SHP77 (cell line): ENCODE measurements around the gene LHFPL5.

Experiments used
- DNase-seq, 2 experiments: peaks; one replicate each; lab custom pipeline; 2025; lab: John Stamatoyannopoulos, UW

The LHFPL5 gene

DNA sequence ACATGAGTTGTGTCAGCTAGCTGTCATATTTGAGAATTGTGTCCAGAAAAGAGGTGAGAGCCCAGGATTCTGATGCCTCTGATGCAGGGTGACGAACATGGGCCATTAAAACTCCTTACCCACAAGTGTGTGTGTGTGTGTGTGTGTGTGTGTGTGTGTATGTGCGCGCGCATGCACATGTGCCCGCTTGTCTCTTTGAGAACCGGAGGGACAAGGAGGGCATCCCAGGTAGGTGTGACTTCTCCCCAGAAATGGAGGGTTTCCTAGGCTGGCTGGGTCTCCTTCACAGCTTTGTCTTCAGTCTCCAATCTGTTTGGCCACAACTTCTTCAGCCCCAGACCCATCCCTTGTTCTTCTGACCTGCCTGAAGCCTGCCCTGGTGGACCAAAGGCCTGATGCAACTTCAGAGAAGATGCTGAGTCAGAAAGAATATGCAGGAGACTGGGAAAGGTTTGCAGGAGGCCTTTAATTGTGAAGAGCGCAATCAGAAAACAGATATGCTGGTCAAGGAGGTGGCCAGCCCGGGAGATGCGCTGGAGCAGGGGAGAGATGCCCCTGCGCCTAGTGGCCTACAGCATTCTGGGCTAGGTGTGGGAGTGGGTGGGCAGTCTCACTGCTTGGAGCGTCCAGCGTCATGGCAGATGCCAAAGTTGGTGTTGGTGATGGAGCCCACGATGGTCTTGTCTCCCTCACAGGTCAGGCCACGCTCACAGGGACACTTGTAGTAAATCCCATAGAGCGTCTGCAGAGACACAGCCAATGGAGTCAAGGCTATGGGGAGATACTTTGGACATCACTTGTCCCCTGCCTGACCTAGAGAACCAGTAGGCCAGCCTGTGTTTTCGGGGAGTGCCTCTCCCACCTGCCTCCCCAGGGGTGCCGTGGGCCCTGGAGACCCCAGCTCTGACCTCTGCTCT is 10.4 kb upstream of the LHFPL5 start:
- no peak for DNase-seq

- DNase-seq: no peak
These were observed 9.6 kb upstream of the LHFPL5 start for GRCh38 chr6:35795453-35796071.

DNA sequence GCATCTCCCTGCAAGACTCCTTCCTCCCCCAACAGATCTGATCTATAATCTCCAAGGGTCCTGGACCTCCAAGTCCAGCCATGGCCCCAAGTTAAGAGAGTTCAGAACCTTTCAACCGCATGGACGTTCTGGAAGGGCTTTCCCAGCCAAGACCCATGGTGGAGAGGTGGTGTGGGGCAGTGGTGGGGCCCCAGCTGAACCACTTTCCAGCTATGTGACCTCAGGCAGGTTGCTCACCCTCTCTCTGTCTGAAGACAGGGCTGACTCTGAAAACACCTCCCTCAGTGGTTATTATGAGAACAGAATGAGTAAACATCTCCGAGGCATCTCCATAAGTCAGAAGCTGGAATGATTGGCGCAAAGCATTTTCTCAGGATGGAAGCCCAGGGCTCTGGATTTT is 8.9 kb upstream of the LHFPL5 start:
- no peak for DNase-seq

GRCh38 chr6:35797837-35798526 is 7.2 kb upstream of the LHFPL5 start:
- DNase-seq: no peak

GRCh38 chr6:35798706-35799105 is 6.4 kb upstream of the LHFPL5 start:
- no peak for DNase-seq

DNA sequence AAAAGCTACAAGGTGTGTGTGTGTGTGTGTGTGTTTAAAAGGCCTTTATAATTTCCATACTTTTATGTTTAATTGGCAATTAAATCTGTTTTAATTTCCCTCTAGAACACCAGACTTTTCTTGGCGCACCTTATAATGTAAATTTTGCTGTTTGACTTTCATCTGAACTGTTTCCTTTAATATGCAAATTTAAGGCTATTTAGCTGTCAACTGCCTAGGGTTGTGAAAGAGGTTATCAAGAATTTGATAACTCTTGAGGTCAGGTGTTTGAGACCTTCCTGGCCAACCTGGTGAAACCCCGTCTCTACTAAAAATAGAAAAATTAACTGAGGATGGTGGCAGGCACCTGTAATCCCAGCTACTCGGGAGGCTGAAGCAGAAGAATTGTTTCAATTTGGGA is 4.0 kb upstream of the LHFPL5 start:
- DNase-seq: no peak

GRCh38 chr6:35808688-35809087 is 3.5 kb downstream of the LHFPL5 start:
- peak; percentile 68 to 79 for DNase-seq

GRCh38 chr6:35809809-35810208 is 4.7 kb downstream of the LHFPL5 start:
- DNase-seq: no peak

- peak; percentile 85 to 86 for DNase-seq
These were observed 6.0 kb downstream of the LHFPL5 start for GRCh38 chr6:35810971-35811698.

GRCh38 chr6:35811699-35811995 is 6.5 kb downstream of the LHFPL5 start:
- no peak for DNase-seq

- DNase-seq: no peak
These were observed 12.4 kb downstream of the LHFPL5 start for GRCh38 chr6:35817515-35817914.

DNA sequence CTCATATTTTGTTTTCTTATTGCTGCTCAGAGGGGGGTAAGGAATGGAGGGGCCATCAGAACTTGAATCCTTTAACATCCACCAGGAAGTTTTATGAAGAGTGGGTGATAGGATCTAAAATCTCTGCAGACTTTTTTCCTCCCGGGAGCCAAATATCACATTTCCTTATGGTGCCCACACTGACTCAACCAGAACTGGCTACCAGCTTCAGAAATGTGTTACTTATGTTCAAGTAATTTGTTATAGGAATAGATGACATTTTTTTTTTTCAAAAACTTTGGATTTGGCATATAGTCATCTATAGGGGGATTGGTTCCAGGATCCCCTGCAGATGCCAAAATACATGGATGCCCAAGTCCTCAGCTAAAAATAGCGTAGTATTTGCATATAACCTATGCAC is 18.4 kb downstream of the LHFPL5 start:
- DNase-seq: no peak

DNA sequence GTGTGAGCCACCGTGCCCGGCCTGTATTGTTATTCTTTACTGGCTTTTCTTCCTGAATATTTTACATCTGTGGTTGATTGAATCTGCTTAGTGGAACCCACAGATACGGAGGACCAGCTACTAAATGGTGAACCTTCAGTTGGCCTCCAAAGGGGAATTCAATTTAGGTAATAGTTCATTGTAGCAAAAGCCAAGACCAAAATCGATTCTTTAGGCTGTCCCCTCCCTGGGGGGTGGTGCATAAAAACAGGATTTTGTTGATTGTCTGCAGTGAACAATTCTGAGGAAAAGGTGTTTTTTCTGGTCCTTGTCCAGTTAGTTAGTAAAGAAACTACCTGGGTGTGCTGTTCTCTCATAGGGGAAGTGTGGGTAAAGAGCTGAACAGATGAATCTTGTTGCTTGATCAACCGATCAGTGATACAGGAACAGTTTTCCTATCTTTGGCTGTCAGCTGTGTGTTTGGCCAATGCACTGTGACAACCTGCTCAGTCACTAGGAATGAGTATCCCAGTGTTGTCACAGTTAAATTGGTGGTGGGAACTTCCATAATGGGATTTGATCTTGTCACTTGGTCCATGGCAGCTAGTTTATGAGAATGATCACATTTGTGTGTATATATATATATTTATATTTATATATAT is 19.5 kb downstream of the LHFPL5 start:
- DNase-seq: no peak

DNA sequence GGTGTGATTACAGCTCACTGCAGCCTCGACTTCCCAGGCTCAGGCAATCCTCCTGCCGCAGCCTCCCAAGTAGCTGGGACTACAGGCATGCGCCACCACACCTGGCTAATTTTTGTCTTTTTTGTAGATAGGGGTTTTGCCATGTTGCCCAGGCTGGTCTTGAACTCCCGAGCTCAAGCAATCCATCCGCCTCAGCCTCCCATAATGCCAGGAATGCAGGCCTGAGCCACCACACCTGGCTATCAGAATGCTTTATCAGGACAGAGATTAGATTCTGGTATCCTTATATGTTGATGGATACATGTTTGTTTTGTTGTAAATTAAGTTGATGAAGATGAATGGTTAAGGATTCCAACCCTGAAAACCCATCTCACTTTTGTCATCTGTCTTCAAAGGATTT is 24.2 kb downstream of the LHFPL5 start:
- DNase-seq: no peak

DNA sequence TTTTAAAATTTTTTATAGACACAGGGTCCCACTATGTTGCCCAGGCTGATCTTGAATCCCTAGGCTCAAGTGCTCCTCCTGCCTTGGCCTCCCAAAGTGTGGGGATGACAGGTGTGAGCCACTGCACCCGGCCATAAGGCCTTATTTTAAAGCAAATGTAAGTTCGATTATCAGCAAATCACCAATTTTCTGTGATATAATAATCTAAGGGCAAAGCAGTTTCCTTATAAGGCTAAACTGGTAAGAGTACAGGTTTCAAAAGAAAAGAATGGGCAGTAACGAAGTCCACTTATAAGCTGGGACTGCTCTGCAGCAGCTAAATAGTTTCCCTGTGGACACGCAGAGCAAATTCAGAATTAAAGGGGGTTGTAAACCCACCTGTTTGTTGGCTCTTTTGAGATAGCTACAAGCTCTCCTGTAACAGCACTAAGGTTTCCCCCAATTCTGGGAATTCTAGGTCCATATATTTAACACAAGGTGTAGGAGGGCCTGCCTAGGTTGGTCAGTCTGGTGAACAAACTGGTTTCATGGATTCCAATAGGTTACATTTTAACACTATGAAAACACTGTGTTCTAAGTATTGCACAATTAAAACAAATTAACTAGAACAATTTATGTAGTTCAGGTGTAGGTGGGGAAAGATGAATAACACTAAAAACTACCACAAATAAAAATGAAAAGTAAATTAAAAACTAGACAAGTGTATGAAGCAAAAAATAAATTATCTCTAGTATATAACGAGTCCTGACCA is 26.3 kb downstream of the LHFPL5 start:
- no peak for DNase-seq

DNA sequence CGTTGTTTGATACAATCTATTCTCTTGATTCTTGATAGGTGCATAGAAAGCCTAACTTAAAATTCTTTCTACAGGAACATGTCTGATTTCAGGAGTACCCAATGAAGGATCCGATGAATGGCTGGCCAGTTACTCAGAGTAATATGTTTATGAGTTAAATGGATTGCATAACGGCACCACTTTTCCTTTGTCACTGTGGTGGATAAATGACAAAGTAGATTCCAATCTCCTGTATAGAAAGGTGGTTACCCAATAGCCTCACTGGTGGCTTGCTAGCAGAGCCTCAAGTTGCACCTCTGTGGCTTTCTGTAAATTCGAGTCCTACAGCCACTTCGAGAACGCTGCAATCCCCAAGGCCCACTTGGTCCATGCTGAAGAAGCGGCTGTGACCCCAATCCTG is 28.4 kb downstream of the LHFPL5 start:
- DNase-seq: no peak

- no peak for DNase-seq
These were observed 33.9 kb downstream of the LHFPL5 start for GRCh38 chr6:35839019-35839418.

GRCh38 chr6:35842381-35842780 is 37.2 kb downstream of the LHFPL5 start:
- DNase-seq: no peak

GRCh38 chr6:35844290-35844689 is 39.1 kb downstream of the LHFPL5 start:
- DNase-seq: no peak

DNA sequence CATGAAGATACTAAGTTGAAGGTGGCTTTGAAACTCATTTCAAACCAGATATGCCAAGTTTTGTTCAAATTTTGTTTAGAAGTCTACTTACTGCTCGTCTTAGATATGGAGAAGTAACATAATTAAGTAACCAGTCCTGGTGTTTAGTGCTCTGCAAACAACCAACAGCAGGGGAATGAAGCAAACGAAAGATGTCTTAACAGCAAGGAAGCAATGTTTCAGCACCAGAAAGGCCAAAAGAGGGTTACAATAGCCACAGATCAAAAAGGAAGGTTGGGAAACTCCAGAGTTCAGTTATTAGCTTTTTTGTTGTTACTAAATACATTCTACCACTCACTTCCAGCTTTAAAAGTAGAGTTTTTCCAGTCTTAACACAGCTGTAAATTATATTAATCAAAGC is 45.1 kb downstream of the LHFPL5 start:
- no peak for DNase-seq

- no peak for DNase-seq
These were observed 47.8 kb downstream of the LHFPL5 start for GRCh38 chr6:35852994-35853393.
